GM21390 (cell line): ENCODE data around the gene DAAM1.
A peak's percentile ranks its signal among the peaks of the same experiment; 100 is the strongest.

Source experiments
- ATAC-seq: cut with Tn5 transposase; IDR thresholded peaks from one replicate; pipeline ENCODE4 v1.9.1; 2021; ENCODE audit not compliant: unreplicated experiment

DAAM1 gene

GRCh38 chr14:59313144-59313651 lies 124.7 kb downstream of the DAAM1 start:
- peak; percentile 76 for ATAC-seq

GRCh38 chr14:59313658-59314608 lies 125.5 kb downstream of the DAAM1 start:
- no peak for ATAC-seq

DNA sequence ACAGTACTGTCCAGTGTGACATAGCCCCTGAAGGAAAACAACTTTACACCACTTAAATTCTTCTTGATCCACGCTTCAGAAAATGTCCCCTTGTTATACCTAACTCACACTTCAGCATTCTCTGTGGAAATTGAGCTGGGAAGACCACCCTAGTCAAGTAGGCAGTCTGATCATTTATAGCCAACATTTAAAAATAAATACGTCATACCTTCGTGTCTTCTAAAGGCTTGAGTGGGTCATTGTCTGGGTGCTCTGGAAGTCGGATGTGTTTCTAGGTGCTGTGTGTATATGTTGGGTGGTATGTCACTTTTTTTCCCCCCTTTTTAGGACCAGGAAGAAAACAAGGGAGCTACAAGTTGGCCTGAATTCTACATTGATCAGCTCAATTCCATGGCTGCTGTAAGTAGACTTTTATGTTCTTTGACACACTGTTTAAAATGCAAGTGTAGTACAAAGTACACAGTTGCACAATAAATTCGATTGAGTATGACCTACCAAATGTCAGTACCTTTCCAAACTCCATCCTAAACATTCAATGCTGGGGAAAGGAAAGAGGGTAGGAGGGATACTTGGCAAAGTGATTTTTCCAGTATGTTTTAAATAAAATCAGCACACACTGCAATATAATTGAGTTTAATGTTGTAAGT lies 126.6 kb downstream of the DAAM1 start:
- no peak for ATAC-seq

GRCh38 chr14:59316151-59316830 lies 127.8 kb downstream of the DAAM1 start:
- ATAC-seq, result no peak

DNA sequence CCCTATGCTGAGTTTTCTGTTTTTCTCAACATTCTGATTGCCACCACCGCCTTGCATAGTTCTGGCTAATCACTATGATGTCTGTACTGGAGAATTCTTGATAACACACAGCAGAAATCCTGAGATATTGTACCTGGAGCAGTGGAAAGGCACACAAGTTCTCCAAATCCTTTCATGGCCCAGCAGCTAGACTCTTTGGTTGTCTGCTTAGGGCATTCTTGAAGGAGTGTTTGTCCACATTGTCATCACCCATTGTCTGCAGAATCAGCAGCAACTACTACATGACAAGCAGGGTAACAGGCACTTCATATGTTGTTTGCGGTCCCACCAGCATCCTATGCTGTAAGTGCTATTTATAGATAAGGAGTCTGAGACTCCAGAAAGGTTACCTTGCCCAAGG lies 128.9 kb downstream of the DAAM1 start:
- no peak for ATAC-seq

- no peak for ATAC-seq
These were observed 129.5 kb downstream of the DAAM1 start for GRCh38 chr14:59317798-59318505.

GRCh38 chr14:59318908-59319307 lies 130.4 kb downstream of the DAAM1 start:
- ATAC-seq, result no peak

DNA sequence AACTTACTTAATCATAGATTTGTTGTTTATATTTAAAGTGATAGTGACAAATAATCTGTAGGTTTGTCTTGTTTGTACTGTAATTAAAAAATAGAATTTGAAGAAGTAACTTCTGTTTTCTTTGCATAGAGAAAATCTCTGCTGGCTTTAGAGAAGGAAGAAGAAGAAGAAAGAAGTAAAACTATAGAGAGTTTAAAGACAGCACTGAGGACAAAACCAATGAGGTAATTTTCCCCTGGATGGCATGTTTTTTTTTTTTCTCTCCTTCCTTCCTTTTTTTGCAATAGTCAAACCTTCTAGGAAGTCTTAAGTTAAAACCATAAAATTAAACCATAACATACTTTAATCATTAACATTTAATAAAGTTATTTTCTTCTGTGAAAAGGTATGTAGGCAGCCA lies 131.9 kb downstream of the DAAM1 start:
- ATAC-seq, result no peak

GRCh38 chr14:59320763-59321625 lies 132.5 kb downstream of the DAAM1 start:
- no peak for ATAC-seq

GRCh38 chr14:59321626-59321949 lies 133.1 kb downstream of the DAAM1 start:
- ATAC-seq, result no peak

DNA sequence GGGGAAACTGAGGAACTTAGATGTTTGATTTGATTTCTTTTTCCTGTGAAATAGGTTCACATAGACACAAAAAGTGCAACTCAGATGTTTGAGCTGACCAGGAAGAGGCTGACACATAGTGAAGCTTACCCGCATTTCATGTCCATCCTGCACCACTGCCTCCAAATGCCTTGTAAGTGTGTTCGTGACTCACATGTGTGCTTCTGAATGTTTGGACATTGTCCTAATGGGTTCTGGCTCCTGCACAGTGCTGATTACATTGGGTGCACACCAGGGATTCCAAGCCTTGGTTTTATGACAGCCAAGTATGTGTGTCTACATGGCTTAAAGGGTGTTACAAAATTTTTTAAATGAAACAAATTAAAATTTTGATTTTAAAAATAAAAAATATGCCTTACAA lies 137.4 kb downstream of the DAAM1 start:
- no peak for ATAC-seq

DNA sequence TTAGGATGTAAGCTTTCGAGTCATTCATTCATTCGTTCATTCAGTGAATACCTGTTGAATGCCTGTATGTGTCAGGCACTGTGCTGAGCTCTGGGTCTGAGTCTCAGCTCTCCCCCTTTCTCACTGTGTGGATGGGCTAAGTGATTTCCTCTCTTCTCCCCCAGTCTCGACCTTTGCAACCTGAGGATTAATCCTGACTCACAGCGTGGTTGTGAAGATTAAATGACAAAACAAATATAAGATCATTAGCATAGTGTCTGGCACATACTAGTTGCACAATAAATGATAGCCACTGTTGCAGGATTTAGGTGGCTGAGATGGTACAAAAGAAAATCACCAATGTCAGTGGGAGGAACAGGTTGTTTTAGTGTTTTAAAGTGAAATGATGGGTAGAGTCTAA lies 140.0 kb downstream of the DAAM1 start:
- ATAC-seq, result no peak

DNA sequence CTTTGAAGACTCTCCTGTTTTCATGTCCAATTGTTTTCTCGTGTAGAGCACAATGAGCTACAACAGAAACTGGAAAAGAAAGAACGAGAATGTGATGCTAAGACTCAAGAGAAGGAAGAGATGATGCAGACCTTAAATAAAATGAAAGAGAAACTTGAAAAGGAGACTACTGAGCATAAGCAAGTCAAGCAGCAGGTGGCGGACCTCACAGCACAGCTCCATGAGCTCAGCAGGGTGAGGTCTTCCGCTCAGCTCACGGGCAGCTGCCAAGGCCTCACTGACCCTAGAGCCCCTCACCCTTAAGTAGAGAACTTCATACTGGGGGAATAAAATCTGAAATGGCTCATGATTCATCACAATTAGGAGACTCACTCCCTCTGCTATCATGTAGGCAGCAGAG lies 142.0 kb downstream of the DAAM1 start:
- ATAC-seq, result peak; percentile 60

GRCh38 chr14:59331217-59331616 lies 142.8 kb downstream of the DAAM1 start:
- no peak for ATAC-seq

DNA sequence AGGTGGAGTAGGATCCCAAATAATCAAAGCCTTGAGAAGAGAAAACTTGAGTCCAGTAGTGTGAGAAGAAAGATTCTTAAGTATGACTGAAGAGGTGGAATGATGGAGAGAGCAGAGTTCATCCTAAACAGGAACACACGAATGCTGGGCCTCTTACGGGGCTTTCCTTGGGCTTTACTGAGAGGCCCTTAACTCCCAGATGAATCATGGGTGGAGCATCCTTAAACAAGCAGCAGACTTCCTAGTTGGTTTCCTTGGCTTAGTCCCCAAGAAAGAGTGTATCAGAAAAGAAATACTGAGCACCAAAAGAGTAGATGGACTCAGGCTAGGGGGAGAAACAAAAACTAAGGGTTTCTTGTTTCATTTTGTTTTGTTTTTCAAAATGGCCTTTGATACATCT lies 144.3 kb downstream of the DAAM1 start:
- no peak for ATAC-seq

GRCh38 chr14:59333235-59333634 lies 144.8 kb downstream of the DAAM1 start:
- no peak for ATAC-seq

GRCh38 chr14:59333668-59334067 lies 145.2 kb downstream of the DAAM1 start:
- no peak for ATAC-seq

- no peak for ATAC-seq
These were observed 145.8 kb downstream of the DAAM1 start for GRCh38 chr14:59334253-59334652.

GRCh38 chr14:59336098-59336497 lies 147.6 kb downstream of the DAAM1 start:
- ATAC-seq, result no peak

GRCh38 chr14:59336706-59337105 lies 148.2 kb downstream of the DAAM1 start:
- no peak for ATAC-seq
